Activated CD4-positive, alpha-beta T cell treated with anti-CD3 and anti-CD28 coated beads, Interleukin-2, amount 50 U/mL, for 48 hours (primary cell): ENCODE results near the gene RNF5.
"Not testable (repeated sequence)": the region's sequence is repeated elsewhere in the genome, so short reads cannot be mapped to it uniquely, and the experiment has no call there.

Experiments
- DNase-seq, 2 experiments: peaks; one replicate each; pipeline ENCODE4 v3.0.0-alpha.2; 2020

RNF5 gene

DNA sequence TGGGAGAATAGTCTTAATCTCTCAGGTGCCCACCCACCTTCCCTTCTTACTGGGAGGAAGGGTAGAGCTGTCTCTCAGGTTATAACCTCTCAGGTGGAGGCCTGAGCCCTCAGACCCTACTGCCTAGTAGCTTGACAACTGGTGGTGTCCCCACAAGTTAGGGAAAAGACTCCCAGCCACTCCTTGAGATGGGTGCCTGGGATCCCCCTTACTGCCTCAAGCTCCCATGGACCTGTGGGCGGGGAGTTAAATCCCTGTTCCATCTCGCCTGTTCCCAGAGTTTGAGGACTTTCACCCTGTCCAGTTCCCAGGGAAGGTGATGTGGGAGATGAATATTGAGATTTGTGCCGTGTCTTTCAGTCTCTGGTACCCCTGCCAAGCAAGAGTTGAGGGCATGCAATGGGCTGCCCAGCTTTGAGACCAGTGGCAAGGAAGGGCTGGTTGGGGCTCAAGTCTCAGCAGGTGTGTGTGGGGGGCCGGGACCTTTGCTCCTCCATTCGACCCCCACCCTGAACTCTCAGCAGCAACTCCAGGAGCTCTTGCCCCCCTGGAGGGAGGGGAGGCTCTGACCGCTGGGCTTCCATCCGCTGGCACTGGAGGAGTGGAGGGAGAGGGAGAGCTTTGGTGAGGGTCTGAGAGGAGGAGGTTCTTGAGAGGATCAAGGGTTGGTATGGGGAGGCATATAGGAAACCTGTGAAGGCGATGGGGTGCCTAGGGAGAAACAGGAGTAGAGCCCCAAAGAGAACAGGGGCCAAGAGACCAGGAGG lies 12.9 kb downstream of the RNF5 start:
- DNase-seq: no peak

- no peak for DNase-seq
These were observed 13.7 kb downstream of the RNF5 start for GRCh38 chr6:32191696-32192607.

DNA sequence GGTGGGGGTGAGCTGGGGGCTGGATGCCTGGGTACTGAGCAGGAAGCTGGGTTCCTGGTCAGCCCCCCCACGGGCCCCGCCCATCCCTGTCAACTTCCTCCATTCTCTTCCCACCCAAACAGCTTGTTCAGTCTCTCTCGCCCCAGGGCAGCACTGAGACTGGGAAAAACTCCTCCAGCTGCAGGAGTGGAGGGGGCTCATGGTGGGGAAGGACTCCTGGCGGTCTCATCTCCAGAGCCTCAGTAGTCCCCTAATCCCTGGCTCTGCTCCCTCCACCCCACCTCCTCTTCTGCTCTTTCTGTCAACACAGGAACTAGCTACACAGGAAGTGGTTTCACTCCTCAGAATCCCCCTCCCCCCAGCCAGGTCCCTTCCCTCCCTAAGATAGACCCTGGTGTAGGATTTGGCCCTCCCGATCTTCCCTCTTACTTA lies 14.4 kb downstream of the RNF5 start, which contains the start of gene GPSM3:
Gene GPSM3, minus strand, starts transcription at position 36 of the 432 bp plus-strand sequence. CDS start 130 bp downstream, outside the sequence.
- DNase-seq: peak; percentile 63 to 68

DNA sequence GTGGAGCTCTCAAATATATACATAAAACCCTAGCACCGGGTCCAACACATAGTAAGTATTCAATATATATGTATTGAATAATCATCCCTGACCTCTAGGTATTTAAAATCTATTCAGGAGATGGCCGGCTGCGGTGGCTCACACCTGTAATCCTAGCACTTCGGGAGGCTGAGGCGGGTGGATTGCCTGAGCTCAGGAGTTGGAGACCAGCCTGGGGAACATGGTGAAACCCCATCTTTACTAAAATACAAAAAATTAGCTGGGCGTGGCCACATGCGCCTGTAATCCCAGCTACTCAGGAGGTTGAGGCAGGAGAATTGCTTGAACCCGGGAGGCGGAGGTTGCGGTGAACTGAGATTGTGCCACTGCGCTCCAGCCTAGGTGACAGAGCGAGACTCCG lies 14.9 kb downstream of the RNF5 start:
- peak in 1 of 2 experiments; percentile 8 for DNase-seq

DNA sequence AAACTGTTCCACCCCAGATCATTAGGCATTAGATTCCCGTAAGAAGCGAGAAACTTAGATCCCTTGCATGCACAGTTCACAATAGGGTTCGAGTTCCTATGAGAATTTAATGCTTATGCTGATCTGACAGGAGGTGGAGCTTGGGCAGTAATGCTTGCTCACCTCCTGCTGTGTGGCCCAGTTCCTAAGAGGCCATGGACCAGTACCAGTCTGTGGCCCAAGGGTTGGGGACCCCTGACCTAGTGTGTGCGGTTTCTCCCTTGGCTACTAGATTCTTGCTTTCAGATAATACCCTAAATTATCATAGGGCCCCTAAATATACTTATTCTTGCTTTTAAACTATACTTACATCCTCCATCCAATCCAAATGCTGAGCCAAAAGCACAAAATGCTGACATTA lies 16.2 kb downstream of the RNF5 start:
- DNase-seq: no peak

DNA sequence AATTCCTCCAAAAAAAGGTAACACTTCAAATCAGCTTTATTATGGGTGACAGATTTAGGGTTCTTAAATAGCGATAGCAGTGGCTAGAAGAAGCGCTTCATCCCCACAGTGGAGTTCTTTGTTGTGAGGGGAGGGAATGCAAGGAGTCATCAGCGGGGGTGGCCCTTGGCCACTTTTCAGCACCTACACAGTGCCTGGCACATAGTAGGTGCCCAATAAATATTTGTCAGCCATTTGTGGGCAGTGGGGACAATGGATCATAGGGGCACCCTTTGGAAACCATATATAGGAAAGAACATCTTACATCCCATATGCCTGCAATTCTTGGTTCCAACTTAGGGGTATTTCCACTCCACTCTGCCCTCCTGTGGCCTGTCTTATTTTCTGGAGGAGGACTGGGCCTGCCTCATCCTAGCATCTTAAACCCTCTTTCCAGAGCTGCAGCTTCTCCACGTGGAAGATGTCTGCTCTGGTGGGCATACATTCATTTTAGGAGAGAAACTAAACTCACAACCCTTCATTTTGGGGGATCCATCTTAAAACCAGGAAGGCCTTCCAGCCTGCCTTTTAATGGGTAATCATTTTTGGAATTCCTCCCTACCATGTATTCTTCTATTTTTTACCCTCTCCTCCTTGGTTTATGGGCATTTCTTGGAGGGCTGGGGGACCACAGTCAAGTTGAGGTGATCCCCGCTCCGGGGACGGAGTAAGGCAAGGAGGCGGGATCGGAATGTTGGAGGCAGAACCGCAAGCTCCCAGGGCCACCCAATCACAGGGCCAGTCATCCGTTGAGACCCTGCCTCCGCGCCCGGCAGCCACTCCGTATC lies 16.8 kb downstream of the RNF5 start:
- peak in 1 of 2 experiments; percentile 47 for DNase-seq

GRCh38 chr6:32195652-32195901 lies 17.4 kb downstream of the RNF5 start:
- peak; percentile 100 for DNase-seq

- DNase-seq: peak; percentile 70 to 78
These were observed 17.9 kb downstream of the RNF5 start for GRCh38 chr6:32195902-32196681.

GRCh38 chr6:32196682-32197616 lies 18.7 kb downstream of the RNF5 start:
- DNase-seq: no peak

GRCh38 chr6:32198345-32198696 lies 20.1 kb downstream of the RNF5 start:
- no peak for DNase-seq

- DNase-seq: no peak
These were observed 20.7 kb downstream of the RNF5 start for GRCh38 chr6:32198866-32199265.

DNA sequence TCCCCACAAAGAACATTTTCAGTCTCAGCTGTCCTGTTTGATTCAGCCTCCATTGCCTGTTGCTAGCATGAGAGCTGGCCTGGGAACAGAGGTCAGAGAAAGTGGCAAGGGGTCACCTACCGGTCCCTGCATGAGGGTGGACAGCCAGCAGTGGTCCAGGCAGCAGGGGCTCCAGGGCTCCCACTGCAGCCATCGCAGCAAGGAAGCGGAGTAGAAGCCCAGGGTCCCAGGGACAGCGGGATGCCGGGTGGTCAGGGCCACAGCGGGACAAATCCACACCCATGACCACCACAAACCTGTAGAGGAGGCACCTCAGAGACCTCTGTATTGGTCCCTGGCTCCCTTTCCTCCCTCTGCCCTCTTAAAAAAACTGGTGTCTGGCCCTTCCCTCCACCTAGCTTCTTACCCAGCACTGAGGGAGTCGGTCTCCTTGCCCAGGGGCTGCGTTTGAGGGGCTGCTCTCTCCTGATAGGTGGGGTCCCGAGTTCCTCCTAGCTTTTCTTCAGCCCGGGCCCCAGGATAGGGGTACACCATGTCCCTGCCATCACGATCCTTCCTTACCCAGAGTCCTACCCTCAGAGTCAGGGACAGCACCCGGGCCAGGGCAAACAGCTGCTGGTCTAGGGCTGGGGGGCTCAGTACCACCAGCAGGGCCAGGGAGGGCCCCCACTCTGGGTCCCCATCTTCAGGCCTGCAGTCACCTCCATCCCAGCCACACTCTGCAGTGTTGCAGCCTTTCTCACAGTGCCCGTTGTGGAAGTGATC lies 22.7 kb downstream of the RNF5 start:
- no peak for DNase-seq

DNA sequence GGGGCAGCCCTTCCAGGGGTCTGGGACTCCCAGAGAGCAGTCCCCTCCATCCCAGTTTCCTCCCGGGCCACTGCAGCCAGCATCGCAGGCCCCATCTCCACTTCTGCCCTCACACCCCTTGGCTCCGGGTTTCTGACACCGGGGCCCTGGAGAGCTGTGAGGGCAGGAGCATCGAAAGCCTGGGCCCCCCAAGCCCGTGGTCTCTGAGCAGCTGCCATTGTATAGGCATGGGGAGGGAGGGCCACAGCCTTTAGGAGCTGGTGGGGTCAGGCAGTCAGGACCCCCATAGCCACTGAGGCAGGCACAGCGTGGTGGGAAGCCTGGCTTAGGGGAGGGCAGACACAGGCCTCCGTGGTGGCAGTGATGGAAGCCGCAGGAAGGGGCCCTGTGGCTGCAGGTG lies 24.0 kb downstream of the RNF5 start:
- no peak for DNase-seq

DNA sequence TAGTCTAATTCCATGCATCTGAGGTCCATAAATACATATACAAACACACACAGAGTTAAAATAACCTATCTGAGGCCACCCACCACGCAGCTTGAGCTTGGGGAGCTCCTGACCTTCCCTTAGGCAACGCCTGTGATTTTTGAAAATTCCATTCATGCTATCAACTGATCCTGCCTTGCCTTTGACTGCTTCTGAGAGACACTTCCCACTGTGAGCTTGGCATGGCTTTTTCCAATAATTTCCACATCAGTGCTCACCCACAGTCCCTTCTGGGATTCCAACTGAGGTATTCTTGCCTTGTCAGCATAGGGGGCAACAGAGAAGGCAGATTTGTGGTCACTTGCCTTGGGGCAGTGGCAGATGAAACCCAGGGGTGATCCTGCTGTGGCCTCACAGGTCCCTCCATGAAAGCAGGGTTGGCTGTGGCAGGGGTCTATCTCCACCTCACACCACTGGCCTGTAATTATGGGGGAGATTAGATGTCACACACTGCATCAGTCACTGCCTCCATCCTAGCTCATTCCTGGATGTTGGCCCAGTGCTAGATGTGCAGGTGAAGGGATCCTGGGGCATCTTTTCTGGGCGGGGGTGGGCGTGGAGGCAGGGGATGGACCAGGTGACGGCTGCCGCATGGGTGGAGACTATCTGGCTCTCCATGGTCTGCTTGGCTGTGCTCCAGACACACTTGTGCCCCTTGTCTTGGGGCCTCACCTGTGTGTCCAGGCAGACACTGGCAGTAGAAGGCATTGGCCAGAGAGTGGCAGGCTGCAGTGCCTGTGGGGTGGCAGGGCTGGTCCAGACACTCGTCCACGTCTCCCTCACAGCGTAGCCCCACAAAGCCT lies 25.4 kb downstream of the RNF5 start:
- DNase-seq: no peak

- DNase-seq: no peak
These were observed 26.1 kb downstream of the RNF5 start for GRCh38 chr6:32204268-32204715.

DNA sequence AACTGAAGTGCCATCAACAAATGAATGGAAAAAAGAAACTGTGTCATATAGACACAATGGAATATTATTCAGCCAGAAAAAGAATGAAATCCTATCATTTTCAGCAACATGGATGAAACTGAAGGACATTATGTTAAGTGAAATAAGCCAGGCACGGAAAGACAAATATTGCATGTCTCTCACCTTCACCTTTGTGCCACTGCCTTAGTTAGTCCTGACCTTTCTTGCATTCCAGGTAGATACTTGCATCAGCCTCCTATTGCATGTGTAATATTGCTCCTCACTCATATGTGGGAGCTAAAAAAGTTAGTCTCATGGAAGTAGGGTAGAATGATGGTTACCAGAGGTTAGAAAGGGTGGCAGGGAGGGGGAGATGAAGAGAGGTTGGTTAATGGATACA lies 30.8 kb downstream of the RNF5 start:
- no peak for DNase-seq

- DNase-seq: no peak
These were observed 32.0 kb downstream of the RNF5 start for GRCh38 chr6:32210191-32210601.

DNA sequence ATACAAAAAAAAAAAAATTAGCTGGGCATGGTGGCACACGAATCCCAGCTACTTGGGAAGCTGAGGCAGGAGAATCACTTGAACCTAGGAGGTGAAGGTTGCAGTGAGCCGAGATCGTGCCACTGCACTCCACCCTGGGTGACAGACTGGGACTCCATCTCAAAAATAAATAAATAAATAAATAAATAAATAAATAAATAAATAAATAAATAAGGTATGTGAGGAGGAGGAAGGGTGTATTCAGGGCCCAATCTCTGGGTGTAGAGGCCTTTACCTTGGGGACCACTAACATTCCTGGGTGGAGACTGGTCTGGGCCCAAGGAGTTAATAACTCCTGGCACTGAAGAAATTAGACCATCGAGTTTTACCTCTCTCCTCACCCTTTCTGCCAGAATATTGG lies 33.2 kb downstream of the RNF5 start:
- DNase-seq: not testable (repeated sequence)

DNA sequence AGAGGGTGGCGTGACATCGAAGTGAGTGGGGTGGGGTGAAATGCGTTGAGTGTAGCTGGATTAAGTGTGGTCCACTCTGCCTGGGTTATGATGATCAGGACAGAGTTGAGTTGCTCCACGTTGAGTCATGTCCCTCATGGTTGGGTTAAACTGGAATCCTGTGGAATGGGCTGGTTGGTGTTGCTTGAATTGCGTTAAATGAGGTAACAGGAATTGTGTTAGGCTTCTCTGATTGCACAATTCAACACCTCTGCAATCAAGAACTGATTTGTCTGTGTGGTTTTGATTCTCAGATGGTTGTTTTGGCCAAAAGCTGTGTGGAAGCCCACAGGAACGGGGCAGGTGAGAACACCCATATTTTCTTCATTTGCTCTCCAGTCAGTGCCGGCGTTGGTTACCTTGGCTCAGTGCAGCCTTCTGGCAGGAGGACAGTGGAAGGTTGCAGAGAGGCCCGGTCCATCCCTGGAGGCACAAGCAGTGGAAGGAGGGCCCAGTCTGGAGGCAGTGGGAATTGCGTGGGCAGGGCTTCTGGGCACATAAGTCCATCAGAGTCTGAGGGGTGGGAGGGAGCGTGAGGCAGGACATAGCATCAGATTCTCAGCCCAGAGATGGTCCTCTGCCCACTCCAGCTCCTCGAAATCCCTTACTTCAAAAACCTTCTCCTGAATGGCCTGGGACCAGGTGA lies 34.0 kb downstream of the RNF5 start:
- DNase-seq: no peak
